ENCODE results near the gene PAK5. TPM values are rescaled to one million over a fixed set of nuclear protein-coding genes. Genes with fewer than 3 reads are reported as not detected.

The PAK5 gene
- polyA plus RNA-seq, 1 of the 3 experiments (the other 2 are of a cell fraction), result 0.03 TPM

DNA sequence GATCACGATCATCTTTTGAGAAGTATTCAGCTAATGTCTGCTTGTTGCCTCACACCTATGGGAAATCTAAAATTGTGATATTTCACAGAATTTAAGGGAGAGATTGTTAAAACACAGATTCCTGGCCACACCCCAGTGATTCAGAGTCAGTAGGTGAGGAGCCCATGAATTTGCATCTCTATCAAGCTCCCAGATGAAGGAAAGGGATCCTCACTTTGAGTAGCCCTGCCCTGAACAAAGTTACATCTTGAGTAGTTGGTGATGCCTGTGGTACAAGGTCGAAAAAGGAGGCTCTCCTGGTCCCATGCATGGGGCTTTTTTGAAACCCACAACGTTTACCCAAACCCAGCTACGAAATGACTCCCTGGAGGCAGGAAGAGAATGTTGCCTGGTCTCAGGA, 79.5 kb downstream of the PAK5 start:
- ChIA-PET POLR2A (no interaction called here), CTCF (interaction anchor here (0.9 to 1.6 kb wide), 3 partner anchors 9 to 124 kb away, joined by 3 to 5 read pairs (median 3); no protein-coding TSS in a partner anchor)
- H3F3A ChIP-seq (replicated peaks; ENCODE audit: insufficient read depth), result no peaks in the 10 kb centered on the region
- TF ChIP-seq, protein P1, sequence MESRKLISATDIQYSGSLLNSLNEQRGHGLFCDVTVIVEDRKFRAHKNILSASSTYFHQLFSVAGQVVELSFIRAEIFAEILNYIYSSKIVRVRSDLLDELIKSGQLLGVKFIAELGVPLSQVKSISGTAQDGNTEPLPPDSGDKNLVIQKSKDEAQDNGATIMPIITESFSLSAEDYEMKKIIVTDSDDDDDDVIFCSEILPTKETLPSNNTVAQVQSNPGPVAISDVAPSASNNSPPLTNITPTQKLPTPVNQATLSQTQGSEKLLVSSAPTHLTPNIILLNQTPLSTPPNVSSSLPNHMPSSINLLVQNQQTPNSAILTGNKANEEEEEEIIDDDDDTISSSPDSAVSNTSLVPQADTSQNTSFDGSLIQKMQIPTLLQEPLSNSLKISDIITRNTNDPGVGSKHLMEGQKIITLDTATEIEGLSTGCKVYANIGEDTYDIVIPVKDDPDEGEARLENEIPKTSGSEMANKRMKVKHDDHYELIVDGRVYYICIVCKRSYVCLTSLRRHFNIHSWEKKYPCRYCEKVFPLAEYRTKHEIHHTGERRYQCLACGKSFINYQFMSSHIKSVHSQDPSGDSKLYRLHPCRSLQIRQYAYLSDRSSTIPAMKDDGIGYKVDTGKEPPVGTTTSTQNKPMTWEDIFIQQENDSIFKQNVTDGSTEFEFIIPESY (IDR thresholded peaks at IDR 0.05; ENCODE audit: borderline replicate concordance, low read depth), result no peak
- TF ChIP-seq, protein P2, sequence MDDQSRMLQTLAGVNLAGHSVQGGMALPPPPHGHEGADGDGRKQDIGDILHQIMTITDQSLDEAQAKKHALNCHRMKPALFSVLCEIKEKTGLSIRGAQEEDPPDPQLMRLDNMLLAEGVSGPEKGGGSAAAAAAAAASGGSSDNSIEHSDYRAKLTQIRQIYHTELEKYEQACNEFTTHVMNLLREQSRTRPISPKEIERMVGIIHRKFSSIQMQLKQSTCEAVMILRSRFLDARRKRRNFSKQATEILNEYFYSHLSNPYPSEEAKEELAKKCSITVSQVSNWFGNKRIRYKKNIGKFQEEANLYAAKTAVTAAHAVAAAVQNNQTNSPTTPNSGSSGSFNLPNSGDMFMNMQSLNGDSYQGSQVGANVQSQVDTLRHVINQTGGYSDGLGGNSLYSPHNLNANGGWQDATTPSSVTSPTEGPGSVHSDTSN (IDR thresholded peaks at IDR 0.05), result no peak
- no peak for TF ChIP-seq NFIC (IDR thresholded peaks at IDR 0.05; ENCODE audit: borderline replicate concordance)
- TF ChIP-seq, protein P3, sequence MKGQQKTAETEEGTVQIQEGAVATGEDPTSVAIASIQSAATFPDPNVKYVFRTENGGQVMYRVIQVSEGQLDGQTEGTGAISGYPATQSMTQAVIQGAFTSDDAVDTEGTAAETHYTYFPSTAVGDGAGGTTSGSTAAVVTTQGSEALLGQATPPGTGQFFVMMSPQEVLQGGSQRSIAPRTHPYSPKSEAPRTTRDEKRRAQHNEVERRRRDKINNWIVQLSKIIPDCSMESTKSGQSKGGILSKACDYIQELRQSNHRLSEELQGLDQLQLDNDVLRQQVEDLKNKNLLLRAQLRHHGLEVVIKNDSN (IDR thresholded peaks at IDR 0.05; ENCODE audit: borderline replicate concordance, low read depth), result no peak
- TF ChIP-seq TCF12 (IDR thresholded peaks at IDR 0.05), result no peak
- no peak for TF ChIP-seq ELF1 (IDR thresholded peaks at IDR 0.05)
- no peak for TF ChIP-seq NRF1 (IDR thresholded peaks at IDR 0.05; ENCODE audit: low read depth, low read length)
- TF ChIP-seq, protein P4, sequence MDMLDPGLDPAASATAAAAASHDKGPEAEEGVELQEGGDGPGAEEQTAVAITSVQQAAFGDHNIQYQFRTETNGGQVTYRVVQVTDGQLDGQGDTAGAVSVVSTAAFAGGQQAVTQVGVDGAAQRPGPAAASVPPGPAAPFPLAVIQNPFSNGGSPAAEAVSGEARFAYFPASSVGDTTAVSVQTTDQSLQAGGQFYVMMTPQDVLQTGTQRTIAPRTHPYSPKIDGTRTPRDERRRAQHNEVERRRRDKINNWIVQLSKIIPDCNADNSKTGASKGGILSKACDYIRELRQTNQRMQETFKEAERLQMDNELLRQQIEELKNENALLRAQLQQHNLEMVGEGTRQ (IDR thresholded peaks at IDR 0.05; ENCODE audit: borderline replicate concordance, low read depth, low read length), result no peak
- no peak for TF ChIP-seq FOSL2 (IDR thresholded peaks at IDR 0.05; ENCODE audit: borderline replicate concordance, low read depth)
- no peak for TF ChIP-seq TAF1 (IDR thresholded peaks at IDR 0.05; ENCODE audit: borderline replicate concordance, low read depth, low read length)
- TF ChIP-seq RAD21 (IDR thresholded peaks at IDR 0.05; ENCODE audit: low read length), result no peak
- TF ChIP-seq CHD2 (IDR thresholded peaks at IDR 0.05; ENCODE audit: low read length, partially characterized antibody), result no peak
- TF ChIP-seq, protein P5, sequence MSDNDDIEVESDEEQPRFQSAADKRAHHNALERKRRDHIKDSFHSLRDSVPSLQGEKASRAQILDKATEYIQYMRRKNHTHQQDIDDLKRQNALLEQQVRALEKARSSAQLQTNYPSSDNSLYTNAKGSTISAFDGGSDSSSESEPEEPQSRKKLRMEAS (IDR thresholded peaks at IDR 0.05; ENCODE audit: low read depth), result no peak
- no peak for TF ChIP-seq RXRA (IDR thresholded peaks at IDR 0.05; ENCODE audit: borderline replicate concordance, low read depth)
- no peak for TF ChIP-seq MXI1 (IDR thresholded peaks at IDR 0.05; ENCODE audit: low read depth, low read length)
- TF ChIP-seq TEAD4 (IDR thresholded peaks at IDR 0.05; ENCODE audit: borderline replicate concordance, insufficient read depth), result no peak
- no peak for TF ChIP-seq SIN3A (IDR thresholded peaks at IDR 0.05; ENCODE audit: borderline replicate concordance, low read depth, low read length)
- TF ChIP-seq GABPA (IDR thresholded peaks at IDR 0.05; ENCODE audit: low read depth), result no peak
- no peak for TF ChIP-seq EZH2phosphoT487 (IDR thresholded peaks at IDR 0.05; ENCODE audit: borderline replicate concordance, low read depth)
- TF ChIP-seq, protein P6, sequence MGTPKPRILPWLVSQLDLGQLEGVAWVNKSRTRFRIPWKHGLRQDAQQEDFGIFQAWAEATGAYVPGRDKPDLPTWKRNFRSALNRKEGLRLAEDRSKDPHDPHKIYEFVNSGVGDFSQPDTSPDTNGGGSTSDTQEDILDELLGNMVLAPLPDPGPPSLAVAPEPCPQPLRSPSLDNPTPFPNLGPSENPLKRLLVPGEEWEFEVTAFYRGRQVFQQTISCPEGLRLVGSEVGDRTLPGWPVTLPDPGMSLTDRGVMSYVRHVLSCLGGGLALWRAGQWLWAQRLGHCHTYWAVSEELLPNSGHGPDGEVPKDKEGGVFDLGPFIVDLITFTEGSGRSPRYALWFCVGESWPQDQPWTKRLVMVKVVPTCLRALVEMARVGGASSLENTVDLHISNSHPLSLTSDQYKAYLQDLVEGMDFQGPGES (IDR thresholded peaks at IDR 0.05; ENCODE audit: low read depth, low read length), result no peak
- H4K20me1 ChIP-seq (ENCODE audit: insufficient read depth), result no peaks in the 10 kb centered on the region
- H3K27me3 ChIP-seq (ENCODE audit: insufficient read depth), result no peaks in the 10 kb centered on the region
- no peaks in the 10 kb centered on the region for H3K79me2 ChIP-seq (ENCODE audit: insufficient read depth)
- H3K9me3 ChIP-seq, result no peaks in the 10 kb centered on the region
- no peak overlapping the region for H3K9ac ChIP-seq
- no peak overlapping the region for H3K27ac ChIP-seq (ENCODE audit: low read depth in 2 of 2, low read length in 1 of 2)
- WGBS (ENCODE audit: low lambda C conversion rate), result 15% methylated on average over 4 of the region's 4 CpGs
- H3K4me3 ChIP-seq (ENCODE audit: low read depth in 2 of 2, low read length in 1 of 2), result no peak overlapping the region
- H3K4me2 ChIP-seq, result no peak overlapping the region
- no peaks in the 10 kb centered on the region for H3K36me3 ChIP-seq (replicated peaks in 1 of 2; ENCODE audit: control insufficient read depth in 1 of 2, insufficient read depth in 2 of 2, low read length in 1 of 2)
- no peak overlapping the region for H2AFZ ChIP-seq (ENCODE audit: low read depth)
- H3K9me2 ChIP-seq, result no peaks in the 10 kb centered on the region; the same call in 1 of the 2 replicates
- no peak for DNase-seq
- H3K4me1 ChIP-seq (ENCODE audit: control insufficient read depth in 1 of 2, insufficient read depth in 2 of 2, low read depth in 1 of 2, low read length in 1 of 2), result peaks cover 0 to 9% of the 10 kb centered on the region in 2 experiments; a peak in 2 of 4 replicates

Data from SK-N-SH (cell line).